Liver (tissue), 9 donors: ENCODE data around the gene PLA2R1. TPM values are rescaled to one million over a fixed set of nuclear protein-coding genes. Genes with fewer than 3 reads are reported as not detected.

Experiments
- DNase-seq: peaks from one replicate; pipeline ENCODE4 v3.0.0-alpha.2; 2017; ENCODE audit warnings: low spot score
- H3K27ac ChIP-seq, 2 donors: one replicate each; pipeline ENCODE4 v1.7.0; 2013; ENCODE audit warnings: inconsistent platforms in 2 of 2, low read length in 2 of 2, control low read depth in 1 of 2, low read depth in 1 of 2, mild to moderate bottlenecking in 1 of 2
- H3K27me3 ChIP-seq, 4 donors: one replicate each; pipeline versions ENCODE4 v1.6.1 to v1.7.0; 2013; ENCODE audit warnings: low read length in 3 of 4, inconsistent platforms in 1 of 4, mild to moderate bottlenecking in 1 of 4, moderate library complexity in 1 of 4; ENCODE audit not compliant: control insufficient read depth in 4 of 4, insufficient read depth in 4 of 4
- H3K36me3 ChIP-seq, 4 donors: one replicate each; pipeline versions ENCODE4 v1.6.1 to v1.7.0; 2013; ENCODE audit warnings: low read length in 3 of 4, mild to moderate bottlenecking in 3 of 4, low read depth in 1 of 4, moderate library complexity in 1 of 4; ENCODE audit not compliant: control insufficient read depth in 4 of 4, insufficient read depth in 3 of 4
- H3K4me1 ChIP-seq, 4 donors: one replicate each; pipeline versions ENCODE4 v1.6.1 to v1.7.0; 2013; ENCODE audit warnings: low read length in 3 of 4, mild to moderate bottlenecking in 3 of 4, moderate library complexity in 1 of 4; ENCODE audit not compliant: control insufficient read depth in 4 of 4, insufficient read depth in 4 of 4
- H3K4me3 ChIP-seq, 3 donors: one replicate each; pipeline versions ENCODE4 v1.6.1 to v1.7.0; 2013; ENCODE audit warnings: low read length in 3 of 3, control low read depth in 1 of 3, low read depth in 1 of 3, mild to moderate bottlenecking in 1 of 3
- H3K9ac ChIP-seq, 2 donors: one replicate each; pipeline ENCODE4 v1.7.0; 2013; ENCODE audit warnings: low read length in 2 of 2, mild to moderate bottlenecking in 2 of 2, moderate library complexity in 2 of 2, control low read depth in 1 of 2, low read depth in 1 of 2
- H3K9me3 ChIP-seq, 4 donors: one replicate each; pipeline versions ENCODE4 v1.6.1 to v1.7.0; 2013; ENCODE audit warnings: low read length in 3 of 4; ENCODE audit not compliant: control insufficient read depth in 4 of 4
- ATF3 ChIP-seq: IDR thresholded peaks from 2 replicates; pipeline ENCODE4 v1.6.1; 2016; ENCODE audit warnings: antibody characterized with exemption
- CTCF ChIP-seq: fragments of 150-350 bp; IDR thresholded peaks from 2 replicates; pipeline ENCODE4 v1.5.1; 2017; ENCODE audit warnings: improper control_type of control experiment, low read depth, low read length; ENCODE audit not compliant: missing input control
- EGR1 ChIP-seq, 2 donors: IDR thresholded peaks; 2 replicates each; pipeline ENCODE4 v1.6.1; 2016 to 2018; ENCODE audit warnings: antibody characterized with exemption in 2 of 2, low read depth in 2 of 2
- FOXA1 ChIP-seq: IDR thresholded peaks from 2 replicates; pipeline ENCODE4 v1.6.1; 2016; ENCODE audit warnings: antibody characterized with exemption
- FOXA2 ChIP-seq: IDR thresholded peaks from 2 replicates; pipeline ENCODE4 v1.6.1; 2016; ENCODE audit warnings: antibody characterized with exemption
- GABPA ChIP-seq, 2 donors: IDR thresholded peaks in 1 of 2; conservative IDR thresholded peaks in 1 of 2; 2 replicates each; pipeline ENCODE4 v1.6.1; 2016; ENCODE audit warnings: antibody characterized with exemption in 2 of 2, mild to moderate bottlenecking in 1 of 2, moderate library complexity in 1 of 2
- HNF4A ChIP-seq, 2 donors: conservative IDR thresholded peaks; 2 replicates each; pipeline ENCODE4 v1.6.1; 2016; ENCODE audit warnings: antibody characterized with exemption in 2 of 2, mild to moderate bottlenecking in 2 of 2
- HNF4G ChIP-seq: IDR thresholded peaks from 2 replicates; pipeline ENCODE4 v1.6.1; 2016; ENCODE audit warnings: antibody characterized with exemption
- JUND ChIP-seq, 2 donors: IDR thresholded peaks; 2 replicates each; pipeline ENCODE4 v1.6.1; 2016; ENCODE audit warnings: antibody characterized with exemption in 2 of 2
- NR2F2 ChIP-seq: IDR thresholded peaks from 2 replicates; pipeline ENCODE4 v1.6.1; 2016; ENCODE audit warnings: antibody characterized with exemption
- RAD21 ChIP-seq, 2 donors: IDR thresholded peaks; 2 replicates each; pipeline ENCODE4 v1.6.1; 2016; ENCODE audit warnings: antibody characterized with exemption in 2 of 2, mild to moderate bottlenecking in 2 of 2
- RXRA ChIP-seq, 2 donors: IDR thresholded peaks; 2 replicates each; pipeline ENCODE4 v1.6.1; 2017 to 2018; ENCODE audit warnings: antibody characterized with exemption in 2 of 2, mild to moderate bottlenecking in 1 of 2
- SP1 ChIP-seq: IDR thresholded peaks from 2 replicates; pipeline ENCODE4 v1.6.1; 2018; ENCODE audit warnings: antibody characterized with exemption, mild to moderate bottlenecking
- TAF1 ChIP-seq: conservative IDR thresholded peaks from 2 replicates; pipeline ENCODE4 v1.6.1; 2016; ENCODE audit warnings: antibody characterized with exemption, mild to moderate bottlenecking
- YY1 ChIP-seq: IDR thresholded peaks from 2 replicates; pipeline ENCODE4 v1.6.1; 2016; ENCODE audit warnings: antibody characterized with exemption, mild to moderate bottlenecking
- WGBS: extraction: QIAGEN DNeasy Blood & Tissue Kit; methylation state at CpG from one replicate; pipeline ENCODE4 v1.1.7; 2013; 5-methylcytosine and 5-hydroxymethylcytosine counted together
- polyA plus RNA-seq, 2 donors: library from polyadenylated mRNA; stranded (reverse) in 1 of 2; unstranded in 1 of 2; fragments of 200-250 nt in 1 of 2; fragments of >200 nt in 1 of 2; fragmentation: Nextera tagmentation in 1 of 2; extraction: Ambion mirVana in 1 of 2; gene quantifications; one replicate each; pipeline versions ENCODE4 v1.2.1 to v1.2.3, GENCODE V29; 2013 to 2015
- total RNA-seq, 2 donors: library from RNA; depleted of rRNA; stranded (reverse); fragments of >200 nt; gene quantifications; one replicate each; pipeline ENCODE4 v1.2.3, GENCODE V29; 2014
- TF ChIP-seq, protein P1 (sequence below): IDR thresholded peaks from 2 replicates; pipeline ENCODE4 v1.6.1; 2016; ENCODE audit warnings: antibody characterized with exemption
- TF ChIP-seq, protein P2 (sequence below): IDR thresholded peaks from 2 replicates; pipeline ENCODE4 v1.6.1; 2016; ENCODE audit warnings: antibody characterized with exemption
- TF ChIP-seq, protein P3 (sequence below): IDR thresholded peaks from 2 replicates; pipeline ENCODE4 v1.6.1; 2016; ENCODE audit warnings: antibody characterized with exemption, mild to moderate bottlenecking
- donor health status: healthy.
- donor health status: healthy.
- donor health status: healthy.
- donor health status: healthy.
- donor health status: healthy.

The PLA2R1 gene
- total and polyA plus RNA-seq, 4 donors, result 0.61 to 2.3 (median 0.66) TPM

GRCh38 chr2:159982842-159983785 is 79.3 kb downstream of the PLA2R1 start:
- Histone ChIP-seq H3K9ac (no peak overlapping the region), H3K27ac (no peak overlapping the region), H3K27me3 (peaks cover 0 to 2% (median 0%) of the 10 kb centered on the region in 4 donors), H3K36me3 (no peaks in the 10 kb centered on the region), H3K4me1 (no peaks in the 10 kb centered on the region), H3K4me3 (no peak overlapping the region), H3K9me3 (peaks cover 0 to 5% (median 2%) of the 10 kb centered on the region in 4 donors)
- WGBS, result 71% methylated on average over 7 of the region's 7 CpGs
- TF ChIP-seq RAD21 (IDR thresholded peaks at IDR 0.05) (no peak), FOXA1 (no peak), RXRA (IDR thresholded peaks at IDR 0.05) (no peak), HNF4G (no peak), JUND (IDR thresholded peaks at IDR 0.05) (no peak), ATF3 (no peak), YY1 (no peak), GABPA (IDR thresholded peaks at IDR 0.05 in 1 of 2, conservative IDR thresholded peaks at IDR 0.05 in 1 of 2) (no peak), HNF4A (conservative IDR thresholded peaks at IDR 0.05) (no peak), TAF1 (no peak), NR2F2 (no peak), FOXA2 (no peak), CTCF (no peak), EGR1 (IDR thresholded peaks at IDR 0.05; ENCODE audit: low read depth in 2 of 2) (no peak), SP1 (no peak)
- TF ChIP-seq, protein P1, sequence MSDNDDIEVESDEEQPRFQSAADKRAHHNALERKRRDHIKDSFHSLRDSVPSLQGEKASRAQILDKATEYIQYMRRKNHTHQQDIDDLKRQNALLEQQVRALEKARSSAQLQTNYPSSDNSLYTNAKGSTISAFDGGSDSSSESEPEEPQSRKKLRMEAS, result no peak
- TF ChIP-seq, protein P2, sequence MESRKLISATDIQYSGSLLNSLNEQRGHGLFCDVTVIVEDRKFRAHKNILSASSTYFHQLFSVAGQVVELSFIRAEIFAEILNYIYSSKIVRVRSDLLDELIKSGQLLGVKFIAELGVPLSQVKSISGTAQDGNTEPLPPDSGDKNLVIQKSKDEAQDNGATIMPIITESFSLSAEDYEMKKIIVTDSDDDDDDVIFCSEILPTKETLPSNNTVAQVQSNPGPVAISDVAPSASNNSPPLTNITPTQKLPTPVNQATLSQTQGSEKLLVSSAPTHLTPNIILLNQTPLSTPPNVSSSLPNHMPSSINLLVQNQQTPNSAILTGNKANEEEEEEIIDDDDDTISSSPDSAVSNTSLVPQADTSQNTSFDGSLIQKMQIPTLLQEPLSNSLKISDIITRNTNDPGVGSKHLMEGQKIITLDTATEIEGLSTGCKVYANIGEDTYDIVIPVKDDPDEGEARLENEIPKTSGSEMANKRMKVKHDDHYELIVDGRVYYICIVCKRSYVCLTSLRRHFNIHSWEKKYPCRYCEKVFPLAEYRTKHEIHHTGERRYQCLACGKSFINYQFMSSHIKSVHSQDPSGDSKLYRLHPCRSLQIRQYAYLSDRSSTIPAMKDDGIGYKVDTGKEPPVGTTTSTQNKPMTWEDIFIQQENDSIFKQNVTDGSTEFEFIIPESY, result no peak
- TF ChIP-seq, protein P3, sequence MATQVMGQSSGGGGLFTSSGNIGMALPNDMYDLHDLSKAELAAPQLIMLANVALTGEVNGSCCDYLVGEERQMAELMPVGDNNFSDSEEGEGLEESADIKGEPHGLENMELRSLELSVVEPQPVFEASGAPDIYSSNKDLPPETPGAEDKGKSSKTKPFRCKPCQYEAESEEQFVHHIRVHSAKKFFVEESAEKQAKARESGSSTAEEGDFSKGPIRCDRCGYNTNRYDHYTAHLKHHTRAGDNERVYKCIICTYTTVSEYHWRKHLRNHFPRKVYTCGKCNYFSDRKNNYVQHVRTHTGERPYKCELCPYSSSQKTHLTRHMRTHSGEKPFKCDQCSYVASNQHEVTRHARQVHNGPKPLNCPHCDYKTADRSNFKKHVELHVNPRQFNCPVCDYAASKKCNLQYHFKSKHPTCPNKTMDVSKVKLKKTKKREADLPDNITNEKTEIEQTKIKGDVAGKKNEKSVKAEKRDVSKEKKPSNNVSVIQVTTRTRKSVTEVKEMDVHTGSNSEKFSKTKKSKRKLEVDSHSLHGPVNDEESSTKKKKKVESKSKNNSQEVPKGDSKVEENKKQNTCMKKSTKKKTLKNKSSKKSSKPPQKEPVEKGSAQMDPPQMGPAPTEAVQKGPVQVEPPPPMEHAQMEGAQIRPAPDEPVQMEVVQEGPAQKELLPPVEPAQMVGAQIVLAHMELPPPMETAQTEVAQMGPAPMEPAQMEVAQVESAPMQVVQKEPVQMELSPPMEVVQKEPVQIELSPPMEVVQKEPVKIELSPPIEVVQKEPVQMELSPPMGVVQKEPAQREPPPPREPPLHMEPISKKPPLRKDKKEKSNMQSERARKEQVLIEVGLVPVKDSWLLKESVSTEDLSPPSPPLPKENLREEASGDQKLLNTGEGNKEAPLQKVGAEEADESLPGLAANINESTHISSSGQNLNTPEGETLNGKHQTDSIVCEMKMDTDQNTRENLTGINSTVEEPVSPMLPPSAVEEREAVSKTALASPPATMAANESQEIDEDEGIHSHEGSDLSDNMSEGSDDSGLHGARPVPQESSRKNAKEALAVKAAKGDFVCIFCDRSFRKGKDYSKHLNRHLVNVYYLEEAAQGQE, result no peak
- DNase-seq, result no peak
